Activated T-cell treated with anti-CD3 and anti-CD28 coated beads for 48 hours (primary cell): ENCODE data around the gene OR2L5.

Experiments
- DNase-seq: peaks from one replicate; pipeline ENCODE4 v3.0.0-alpha.2; 2020; ENCODE audit warnings: low read depth

OR2L5 gene

GRCh38 chr1:248013229-248013710, at the start of gene OR2L5:
Gene OR2L5, plus strand, starts transcription at chr1:248013660. Its CDS starts 8,288 bp downstream, at chr1:248021948.
- DNase-seq, result no peak

- no peak for DNase-seq
Measured at GRCh38 chr1:247964933-247965332, 48.5 kb upstream of the OR2L5 start, which contains the start of gene OR2AK2. Gene OR2AK2, plus strand, starts transcription at chr1:247965233. Its CDS starts 144 bp downstream, at chr1:247965377.

GRCh38 chr1:247966532-247967204, 46.8 kb upstream of the OR2L5 start:
- DNase-seq, result no peak

GRCh38 chr1:247992986-247993385, 20.5 kb upstream of the OR2L5 start:
- no peak for DNase-seq

GRCh38 chr1:247998811-247999210, 14.6 kb upstream of the OR2L5 start:
- DNase-seq, result no peak

GRCh38 chr1:248000169-248000568, 13.3 kb upstream of the OR2L5 start:
- no peak for DNase-seq

GRCh38 chr1:248007778-248008177, 5.7 kb upstream of the OR2L5 start:
- no peak for DNase-seq

- DNase-seq, result no peak
Measured at GRCh38 chr1:248009681-248010080, 3.8 kb upstream of the OR2L5 start.

- DNase-seq, result no peak
Measured at GRCh38 chr1:248015803-248016202, 2.3 kb downstream of the OR2L5 start.

- DNase-seq, result no peak
Measured at GRCh38 chr1:248029770-248030169, 16.3 kb downstream of the OR2L5 start, which contains the start of gene OR2L2. Gene OR2L2, plus strand, starts transcription at chr1:248030070. Its CDS starts 8,198 bp downstream, at chr1:248038268.

- DNase-seq, result no peak
Measured at GRCh38 chr1:248045209-248045608, 31.7 kb downstream of the OR2L5 start.

GRCh38 chr1:248046536-248046935, 33.1 kb downstream of the OR2L5 start, which contains the start of gene OR2L3:
Gene OR2L3, plus strand, starts transcription at chr1:248046836. Its CDS starts 13,846 bp downstream, at chr1:248060682.
- no peak for DNase-seq

GRCh38 chr1:248047008-248047407, 33.5 kb downstream of the OR2L5 start:
- no peak for DNase-seq

- no peak for DNase-seq
Measured at GRCh38 chr1:248054671-248055070, 41.2 kb downstream of the OR2L5 start.

- DNase-seq, result no peak
Measured at GRCh38 chr1:248055261-248055660, 41.8 kb downstream of the OR2L5 start.

GRCh38 chr1:248065071-248065470, 51.6 kb downstream of the OR2L5 start:
- no peak for DNase-seq

GRCh38 chr1:248065604-248066003, 52.1 kb downstream of the OR2L5 start:
- DNase-seq, result no peak
